NB4 (cell line): Measurements from ENCODE around the gene PDE8B.

ENCODE experiments used
- DNase-seq: peaks from one replicate; pipeline ENCODE4 v3.0.0; 2010; ENCODE audit warnings: low read depth
- H3K4me3 ChIP-seq: one replicate; pipeline ENCODE4 v1.5.1; 2011; ENCODE audit warnings: mild to moderate bottlenecking, low read depth, low read length, moderate library complexity
- MYC ChIP-seq: IDR thresholded peaks from 2 replicates; pipeline ENCODE4 v1.6.1; 2011; ENCODE audit warnings: low read depth, low read length
- POLR2A ChIP-seq: IDR thresholded peaks from 2 replicates; pipeline ENCODE4 v1.6.1; 2011; ENCODE audit warnings: mild to moderate bottlenecking; ENCODE audit not compliant: insufficient read length; ENCODE audit errors: extremely low read depth
- TF ChIP-seq, protein P1 (sequence below): IDR thresholded peaks from one replicate; pipeline ENCODE4 v1.5.1; 2012; ENCODE audit warnings: low read depth, low read length
- TF ChIP-seq, protein P2 (sequence below): IDR thresholded peaks from 2 replicates; pipeline ENCODE4 v1.6.1; 2011; ENCODE audit warnings: low read depth, low read length

Gene PDE8B

DNA sequence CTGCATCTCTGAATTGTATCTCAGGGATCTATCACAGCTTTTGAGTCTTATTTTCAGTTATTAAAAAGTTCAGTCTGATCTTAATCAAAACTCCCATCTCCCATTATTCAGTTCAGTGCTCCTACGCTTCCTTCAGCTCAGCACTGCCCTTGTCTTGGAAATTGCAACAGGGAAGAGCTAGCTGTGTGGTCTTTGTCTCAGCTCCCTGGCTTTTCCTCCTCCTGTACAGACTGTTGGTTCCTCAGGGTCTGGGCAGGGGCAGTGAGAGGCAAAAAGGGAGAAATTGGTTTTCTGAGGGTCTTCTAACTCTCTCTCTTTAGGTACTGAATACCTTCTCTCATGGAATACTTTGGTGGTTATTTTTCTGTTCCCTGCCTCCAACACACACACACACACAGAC is 48.2 kb downstream of the PDE8B start:
- no peak for TF ChIP-seq POLR2A
- TF ChIP-seq, protein P1, sequence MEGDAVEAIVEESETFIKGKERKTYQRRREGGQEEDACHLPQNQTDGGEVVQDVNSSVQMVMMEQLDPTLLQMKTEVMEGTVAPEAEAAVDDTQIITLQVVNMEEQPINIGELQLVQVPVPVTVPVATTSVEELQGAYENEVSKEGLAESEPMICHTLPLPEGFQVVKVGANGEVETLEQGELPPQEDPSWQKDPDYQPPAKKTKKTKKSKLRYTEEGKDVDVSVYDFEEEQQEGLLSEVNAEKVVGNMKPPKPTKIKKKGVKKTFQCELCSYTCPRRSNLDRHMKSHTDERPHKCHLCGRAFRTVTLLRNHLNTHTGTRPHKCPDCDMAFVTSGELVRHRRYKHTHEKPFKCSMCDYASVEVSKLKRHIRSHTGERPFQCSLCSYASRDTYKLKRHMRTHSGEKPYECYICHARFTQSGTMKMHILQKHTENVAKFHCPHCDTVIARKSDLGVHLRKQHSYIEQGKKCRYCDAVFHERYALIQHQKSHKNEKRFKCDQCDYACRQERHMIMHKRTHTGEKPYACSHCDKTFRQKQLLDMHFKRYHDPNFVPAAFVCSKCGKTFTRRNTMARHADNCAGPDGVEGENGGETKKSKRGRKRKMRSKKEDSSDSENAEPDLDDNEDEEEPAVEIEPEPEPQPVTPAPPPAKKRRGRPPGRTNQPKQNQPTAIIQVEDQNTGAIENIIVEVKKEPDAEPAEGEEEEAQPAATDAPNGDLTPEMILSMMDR: no peak
- TF ChIP-seq, protein P2, sequence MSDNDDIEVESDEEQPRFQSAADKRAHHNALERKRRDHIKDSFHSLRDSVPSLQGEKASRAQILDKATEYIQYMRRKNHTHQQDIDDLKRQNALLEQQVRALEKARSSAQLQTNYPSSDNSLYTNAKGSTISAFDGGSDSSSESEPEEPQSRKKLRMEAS: no peak
- no peak for TF ChIP-seq MYC
- no peak overlapping the region for H3K4me3 ChIP-seq
- DNase-seq: no peak

DNA sequence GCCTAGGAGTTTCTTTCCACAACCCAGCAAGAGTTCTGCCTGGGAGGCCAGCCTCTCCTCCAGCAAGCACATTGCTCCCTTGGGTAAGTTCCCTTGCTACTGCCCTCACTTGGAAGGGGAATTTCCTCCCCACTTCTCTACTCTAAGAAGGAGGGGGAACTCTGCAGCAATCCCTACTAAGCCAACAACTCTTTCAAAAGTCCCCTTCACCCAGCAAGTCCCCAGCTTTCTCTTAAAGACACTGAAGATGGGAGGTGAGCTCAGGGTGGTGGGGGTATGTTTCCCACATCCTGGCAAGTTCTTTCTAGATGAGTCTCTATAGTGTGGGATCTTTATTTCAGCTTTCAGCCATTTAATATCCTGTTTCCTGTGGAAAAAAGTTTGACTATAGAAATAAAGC is 49.0 kb downstream of the PDE8B start:
- H3K4me3 ChIP-seq: no peak overlapping the region
- TF ChIP-seq MYC: no peak
- TF ChIP-seq, protein P2: no peak
- TF ChIP-seq, protein P1: no peak
- TF ChIP-seq POLR2A: no peak
- DNase-seq: no peak

DNA sequence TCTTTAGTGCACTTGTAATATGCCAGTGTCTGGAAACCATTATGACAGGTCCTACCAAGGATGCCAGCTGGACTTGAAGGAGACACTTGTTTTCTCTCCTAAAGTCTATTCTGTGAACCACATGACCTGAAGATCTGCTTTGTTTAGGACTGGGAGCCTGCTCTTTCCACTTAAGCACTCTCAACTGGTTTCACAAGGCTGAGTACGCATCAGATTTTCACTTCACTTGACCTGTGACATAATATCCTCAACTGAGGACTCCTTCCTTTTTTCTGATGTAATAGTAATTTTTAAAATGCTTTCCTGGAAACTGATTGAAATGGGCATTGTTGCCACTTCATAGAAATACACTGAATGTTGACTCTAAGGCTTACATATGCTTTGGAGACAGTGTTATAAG is 52.2 kb downstream of the PDE8B start:
- TF ChIP-seq, protein P2: no peak
- TF ChIP-seq, protein P1: no peak
- TF ChIP-seq POLR2A (no peak), MYC (no peak)
- H3K4me3 ChIP-seq: no peak overlapping the region
- no peak for DNase-seq

GRCh38 chr5:77266291-77266690 is 55.8 kb downstream of the PDE8B start:
- DNase-seq: no peak
- no peak overlapping the region for H3K4me3 ChIP-seq
- TF ChIP-seq, protein P1: no peak
- TF ChIP-seq MYC: no peak
- TF ChIP-seq, protein P2: no peak
- TF ChIP-seq POLR2A: no peak

DNA sequence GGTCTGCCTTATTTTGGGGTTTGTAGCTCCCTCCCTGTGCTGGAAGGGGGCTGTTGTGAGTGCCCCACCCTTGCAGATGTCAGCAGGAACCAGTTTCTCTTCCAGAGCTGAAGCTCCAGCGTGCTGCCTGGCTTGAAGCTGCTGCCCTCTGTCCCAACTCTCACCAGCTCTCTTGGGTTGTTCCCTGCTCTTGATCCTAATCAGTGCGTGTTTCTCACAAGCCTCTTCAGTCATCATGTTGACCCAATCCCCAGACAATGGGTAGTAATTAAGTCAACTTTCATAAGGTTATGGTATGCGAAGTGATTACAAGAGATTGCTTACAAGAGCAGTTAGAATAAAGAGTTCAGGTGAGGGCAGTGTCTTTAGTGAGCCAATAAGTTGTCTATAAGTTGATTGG is 57.0 kb downstream of the PDE8B start:
- DNase-seq: no peak
- no peak overlapping the region for H3K4me3 ChIP-seq
- TF ChIP-seq, protein P2: no peak
- TF ChIP-seq MYC (no peak), POLR2A (no peak)
- TF ChIP-seq, protein P1: no peak

GRCh38 chr5:77272206-77272605 is 61.7 kb downstream of the PDE8B start:
- no peak overlapping the region for H3K4me3 ChIP-seq
- peak; percentile 43 for DNase-seq
- TF ChIP-seq, protein P1: no peak
- TF ChIP-seq MYC (no peak), POLR2A (no peak)
- TF ChIP-seq, protein P2: no peak
